Activated CD8-positive, alpha-beta memory T cell treated with anti-CD3 and anti-CD28 coated beads for 36 hours (primary cell): Measurements from ENCODE around the gene SDHAF2. TPM values are rescaled to one million over a fixed set of nuclear protein-coding genes. Genes with fewer than 3 reads are reported as not detected.
"Not testable (repeated sequence)": the region's sequence is repeated elsewhere in the genome, so short reads cannot be mapped to it uniquely, and the experiment has no call there.

ENCODE experiments used
- CTCF ChIA-PET: fragments of 350-600 bp; sonication (Branson Sonifier 250); formaldehyde crosslinking; loops from one replicate; lab custom pipeline; 2021; ENCODE audit warnings: antibody characterized with exemption; lab: Charles Lee
- POLR2A ChIA-PET: fragments of 350-600 bp; sonication (Branson Sonifier 250); formaldehyde crosslinking; loops from one replicate; lab custom pipeline; 2021; ENCODE audit warnings: antibody characterized with exemption; lab: Charles Lee
- total RNA-seq, 2 experiments: library from RNA; stranded (reverse); gene quantifications; one replicate each; pipeline ENCODE4 v1.2.3, GENCODE V29; 2021

The SDHAF2 gene
- total RNA-seq, 2 experiments from 2014 or later: 44.6 to 45.4 TPM

GRCh38 chr11:61460986-61461385, 31.1 kb downstream of the SDHAF2 start:
- ChIA-PET POLR2A (no interaction called here), CTCF (no interaction called here)

- CTCF ChIA-PET: interaction anchor here (1.0 kb wide), 1 partner anchor 50 kb away, joined by 3 read pairs; no protein-coding TSS in a partner anchor
- POLR2A ChIA-PET: not testable (repeated sequence)
Measured at GRCh38 chr11:61467602-61468001, 37.7 kb downstream of the SDHAF2 start.

GRCh38 chr11:61468002-61468401, 38.1 kb downstream of the SDHAF2 start:
- ChIA-PET CTCF (interaction anchor here (1.0 to 1.5 kb wide), 2 partner anchors 10 to 49 kb away, joined by 3 to 5 read pairs; no protein-coding TSS in a partner anchor), POLR2A (no interaction called here)

- ChIA-PET CTCF (interaction anchor here (1.3 kb wide), 1 partner anchor 45 kb away, joined by 7 read pairs; no protein-coding TSS in a partner anchor), POLR2A (interaction anchor here (0.8 kb wide), 1 partner anchor 40 kb away, joined by 8 read pairs; no protein-coding TSS in a partner anchor)
Measured at GRCh38 chr11:61472282-61472681, 42.4 kb downstream of the SDHAF2 start.

GRCh38 chr11:61472868-61473267, 42.9 kb downstream of the SDHAF2 start:
- POLR2A ChIA-PET: interaction anchor here (0.8 kb wide), 1 partner anchor 41 kb away, joined by 8 read pairs; no protein-coding TSS in a partner anchor
- CTCF ChIA-PET: interaction anchor here (0.7 kb wide), 1 partner anchor 527 kb away, joined by 4 read pairs; no protein-coding TSS in a partner anchor

GRCh38 chr11:61473370-61474012, 43.6 kb downstream of the SDHAF2 start:
- ChIA-PET CTCF (interaction anchor here (0.7 kb wide), 1 partner anchor 526 kb away, joined by 4 read pairs; no protein-coding TSS in a partner anchor), POLR2A (interaction anchor here (0.8 kb wide), 1 partner anchor 41 kb away, joined by 8 read pairs; no protein-coding TSS in a partner anchor)

GRCh38 chr11:61474013-61474643, 44.2 kb downstream of the SDHAF2 start:
- POLR2A ChIA-PET: no interaction called here

GRCh38 chr11:61475433-61475832, 45.5 kb downstream of the SDHAF2 start:
- ChIA-PET POLR2A (no interaction called here), CTCF (interaction anchor here (0.6 to 7.2 kb wide), 2 partner anchors 42 to 171 kb away, joined by 3 to 72 read pairs; no protein-coding TSS in a partner anchor)

More at GRCh38 chr11:61474013-61474643, 44.2 kb downstream of the SDHAF2 start:
- CTCF ChIA-PET: interaction anchor here (0.9 to 7.2 kb wide), 2 partner anchors 35 to 44 kb away, joined by 3 to 72 read pairs; no protein-coding TSS in a partner anchor

- ChIA-PET POLR2A (no interaction called here), CTCF (interaction anchor here (1.5 to 7.2 kb wide), 3 partner anchors 19 to 41 kb away, joined by 5 to 72 read pairs (median 15); no protein-coding TSS in a partner anchor)
Measured at GRCh38 chr11:61476371-61476770, 46.4 kb downstream of the SDHAF2 start.

- ChIA-PET POLR2A (no interaction called here), CTCF (interaction anchor here (0.5 to 7.2 kb wide), 10 partner anchors 10 to 90 kb away, joined by 3 to 72 read pairs (median 4); partner anchors contain the start of gene LRRC10B)
Measured at GRCh38 chr11:61477126-61477525, 47.2 kb downstream of the SDHAF2 start.

- ChIA-PET POLR2A (no interaction called here), CTCF (interaction anchor here (0.5 to 7.2 kb wide), 16 partner anchors 9 to 727 kb away, joined by 3 to 72 read pairs (median 4); partner anchors contain the start of gene LRRC10B)
Measured at GRCh38 chr11:61477727-61478148, 47.8 kb downstream of the SDHAF2 start.

- POLR2A ChIA-PET: not testable (repeated sequence)
Measured at GRCh38 chr11:61479360-61480058, 49.6 kb downstream of the SDHAF2 start.

GRCh38 chr11:61480261-61480993, 50.5 kb downstream of the SDHAF2 start:
- ChIA-PET POLR2A (no interaction called here), CTCF (interaction anchor here (1.0 to 7.2 kb wide), 4 partner anchors 8 to 41 kb away, joined by 3 to 72 read pairs (median 3); no protein-coding TSS in a partner anchor)

More at GRCh38 chr11:61479360-61480058, 49.6 kb downstream of the SDHAF2 start:
- CTCF ChIA-PET: interaction anchor here (1.7 to 7.2 kb wide), 4 partner anchors 34 to 159 kb away, joined by 3 to 72 read pairs (median 10); no protein-coding TSS in a partner anchor

- ChIA-PET CTCF (interaction anchor here (1.0 to 7.2 kb wide), 4 partner anchors 8 to 40 kb away, joined by 3 to 72 read pairs (median 3); no protein-coding TSS in a partner anchor), POLR2A (no interaction called here)
Measured at GRCh38 chr11:61480994-61481335, 51.0 kb downstream of the SDHAF2 start.

- ChIA-PET POLR2A (no interaction called here), CTCF (interaction anchor here (0.5 to 1.6 kb wide), 8 partner anchors 11 to 151 kb away, joined by 3 to 17 read pairs (median 3); no protein-coding TSS in a partner anchor)
Measured at GRCh38 chr11:61481806-61482205, 51.9 kb downstream of the SDHAF2 start.

GRCh38 chr11:61482513-61482912, 52.6 kb downstream of the SDHAF2 start:
- CTCF ChIA-PET: interaction anchor here (0.7 to 1.6 kb wide), 8 partner anchors 12 to 106 kb away, joined by 3 to 17 read pairs (median 3); no protein-coding TSS in a partner anchor
- POLR2A ChIA-PET: no interaction called here

GRCh38 chr11:61484541-61484940, 54.6 kb downstream of the SDHAF2 start:
- POLR2A ChIA-PET: no interaction called here
- CTCF ChIA-PET: interaction anchor here (1.0 kb wide), 1 partner anchor 32 kb away, joined by 5 read pairs; no protein-coding TSS in a partner anchor

- ChIA-PET POLR2A (no interaction called here), CTCF (no interaction called here)
Measured at GRCh38 chr11:61485080-61485479, 55.2 kb downstream of the SDHAF2 start.
